ENCODE results near the gene SMG9.

The SMG9 gene

GRCh38 chr19:43738780-43739211 is 16.0 kb downstream of the SMG9 start:
- no peak for DNase-seq (ENCODE audit: low read depth)
- no peak overlapping the region for H3K4me3 ChIP-seq (ENCODE audit: low read depth, low read length)
- TF ChIP-seq CTCF (IDR thresholded peaks at IDR 0.05; ENCODE audit: insufficient read depth, low read depth, low read length, missing control alignments): no peak

- TF ChIP-seq CTCF (IDR thresholded peaks at IDR 0.05; ENCODE audit: insufficient read depth, low read depth, low read length, missing control alignments): no peak
- H3K4me3 ChIP-seq (ENCODE audit: low read depth, low read length): no peak overlapping the region
- DNase-seq (ENCODE audit: low read depth): no peak
Measured at GRCh38 chr19:43735957-43736356, 18.8 kb downstream of the SMG9 start.

GRCh38 chr19:43735013-43735412 is 19.7 kb downstream of the SMG9 start:
- DNase-seq (ENCODE audit: low read depth): no peak
- no peak for TF ChIP-seq CTCF (IDR thresholded peaks at IDR 0.05; ENCODE audit: insufficient read depth, low read depth, low read length, missing control alignments)
- no peak overlapping the region for H3K4me3 ChIP-seq (ENCODE audit: low read depth, low read length)

- no peak for DNase-seq (ENCODE audit: low read depth)
- H3K4me3 ChIP-seq (ENCODE audit: low read depth, low read length): no peak overlapping the region
- TF ChIP-seq CTCF (IDR thresholded peaks at IDR 0.05; ENCODE audit: insufficient read depth, low read depth, low read length, missing control alignments): no peak
Measured at GRCh38 chr19:43731846-43732245, 22.9 kb downstream of the SMG9 start.

- DNase-seq (ENCODE audit: low read depth): no peak
- TF ChIP-seq CTCF (IDR thresholded peaks at IDR 0.05; ENCODE audit: insufficient read depth, low read depth, low read length, missing control alignments): no peak
- no peak overlapping the region for H3K4me3 ChIP-seq (ENCODE audit: low read depth, low read length)
Measured at GRCh38 chr19:43731346-43731745, 23.4 kb downstream of the SMG9 start.

- TF ChIP-seq CTCF (IDR thresholded peaks at IDR 0.05; ENCODE audit: insufficient read depth, low read depth, low read length, missing control alignments): no peak
- DNase-seq (ENCODE audit: low read depth): no peak
- H3K4me3 ChIP-seq (ENCODE audit: low read depth, low read length): no peak overlapping the region
Measured at GRCh38 chr19:43729919-43730318, 24.8 kb downstream of the SMG9 start.

- no peak overlapping the region for H3K4me3 ChIP-seq (ENCODE audit: low read depth, low read length)
- no peak for TF ChIP-seq CTCF (IDR thresholded peaks at IDR 0.05; ENCODE audit: insufficient read depth, low read depth, low read length, missing control alignments)
- no peak for DNase-seq (ENCODE audit: low read depth)
Measured at GRCh38 chr19:43727593-43727853, 27.2 kb downstream of the SMG9 start.

All from GM12865 (cell line).